Hepatic stellate cell (primary cell): ENCODE measurements around the gene PCGF1.

ENCODE experiments used
- DNase-seq: peaks from one replicate; pipeline ENCODE4 v3.0.0; 2011; ENCODE audit warnings: low spot score

Gene PCGF1

GRCh38 chr2:74536166-74536950 lies 28.9 kb upstream of the PCGF1 start:
- no peak for DNase-seq

- DNase-seq, result no peak
Measured at GRCh38 chr2:74535440-74535965, 28.0 kb upstream of the PCGF1 start.

GRCh38 chr2:74534411-74534810 lies 26.9 kb upstream of the PCGF1 start:
- DNase-seq, result no peak

- DNase-seq, result no peak
Measured at GRCh38 chr2:74533464-74533863, 26.0 kb upstream of the PCGF1 start.

- DNase-seq, result peak; percentile 40
Measured at GRCh38 chr2:74532222-74532621, 24.7 kb upstream of the PCGF1 start.

GRCh38 chr2:74531666-74532065 lies 24.2 kb upstream of the PCGF1 start:
- DNase-seq, result no peak

- peak; percentile 75 for DNase-seq
Measured at GRCh38 chr2:74530239-74531187, 23.0 kb upstream of the PCGF1 start.

GRCh38 chr2:74529357-74530238 lies 22.1 kb upstream of the PCGF1 start, which contains the start of the genes AUP1 and HTRA2:
Gene AUP1, minus strand, starts transcription at chr2:74529706. Its CDS starts 77 bp downstream, at chr2:74529629.
Gene HTRA2, plus strand, starts transcription at chr2:74529933. Its CDS starts 74 bp downstream, at chr2:74530007.
- peak; percentile 100 for DNase-seq

- no peak for DNase-seq
Measured at GRCh38 chr2:74528600-74529356, 21.3 kb upstream of the PCGF1 start.

- DNase-seq, result no peak
Measured at GRCh38 chr2:74527741-74528140, 20.2 kb upstream of the PCGF1 start.

GRCh38 chr2:74526649-74527230 lies 19.2 kb upstream of the PCGF1 start:
- no peak for DNase-seq

- peak; percentile 28 for DNase-seq
Measured at GRCh38 chr2:74525717-74526648, 18.5 kb upstream of the PCGF1 start, which contains the start of gene DQX1. Gene DQX1, minus strand, starts transcription at chr2:74526231. Its CDS starts 502 bp downstream, at chr2:74525729.

GRCh38 chr2:74524955-74525716 lies 17.6 kb upstream of the PCGF1 start:
- DNase-seq, result no peak

- no peak for DNase-seq
Measured at GRCh38 chr2:74524005-74524404, 16.5 kb upstream of the PCGF1 start.

GRCh38 chr2:74522516-74522915 lies 15.0 kb upstream of the PCGF1 start:
- no peak for DNase-seq

- no peak for DNase-seq
Measured at GRCh38 chr2:74516650-74517049, 9.2 kb upstream of the PCGF1 start.

GRCh38 chr2:74515981-74516633 lies 8.6 kb upstream of the PCGF1 start:
- peak; percentile 83 for DNase-seq
